HCT116 (cell line): ENCODE results near the gene DYNLT2. TPM values are rescaled to one million over a fixed set of nuclear protein-coding genes. Genes with fewer than 3 reads are reported as not detected.

Experiments
- ATAC-seq: fragments of 200-7000 bp; cut with Tn5 transposase; 2 replicates; pipeline ENCODE4 v1.9.1; 2020; ENCODE audit warnings: mild to moderate bottlenecking, moderate library complexity
- BruUV-seq: library from RNA; stranded (reverse); fragments of 400-500 nt; replicated peaks from 2 replicates; lab custom pipeline; 2021; lab: Mats Ljungman, UMichigan
- CTCF ChIA-PET: fragments of 300-600 bp; sonication (Branson Sonifier 250); formaldehyde crosslinking; loops from one replicate; lab custom pipeline; 2021; ENCODE audit warnings: antibody characterized with exemption; lab: Charles Lee
- POLR2A ChIA-PET: fragments of 300-600, 350-600 bp; sonication (Branson Sonifier 250); formaldehyde crosslinking; loops from one replicate; lab custom pipeline; 2021; ENCODE audit warnings: antibody characterized with exemption; lab: Charles Lee
- RAD21 ChIA-PET, 2 experiments: fragments of 300-600 bp; sonication (Branson Sonifier 250); formaldehyde crosslinking; loops; one replicate each; lab custom pipeline; 2023; ENCODE audit warnings: low total read pairs in 2 of 2; ENCODE audit not compliant: uncharacterized antibody in 2 of 2, unreplicated experiment in 2 of 2, low non-redundant PET in 1 of 2; lab: Charles Lee
- DNase-seq: peaks from one replicate; pipeline ENCODE4 v3.0.0-alpha.2; 2010; ENCODE audit warnings: low read depth, low spot score
- H2AFZ ChIP-seq: fragments of 200-600 bp; shearing (Covaris generic), sonication (generic); 2 replicates; pipeline ENCODE4 v1.6.1; 2017; ENCODE audit warnings: low read depth, mixed run types, mixed read lengths, antibody characterized with exemption, low read length; ENCODE audit not compliant: poor library complexity, severe bottlenecking
- H3K27ac ChIP-seq: 2 replicates; pipeline ENCODE4 v1.5.1; 2012; ENCODE audit warnings: low read depth, low read length
- H3K27me3 ChIP-seq: fragments of 200-600 bp; sonication (generic); 2 replicates; pipeline ENCODE4 v1.6.1; 2016; ENCODE audit warnings: mixed run types, low read length, mixed read lengths; ENCODE audit not compliant: insufficient read depth
- H3K36me3 ChIP-seq, 2 experiments: fragments of 200-500 bp in 1 of 2; fragments of 200-600 bp in 1 of 2; sonication (Bioruptor generic) in 1 of 2; sonication (generic) in 1 of 2; 2 replicates each; pipeline versions ENCODE4 v1.5.1 to v1.6.1; 2014 to 2016; ENCODE audit warnings: low read length in 2 of 2, inconsistent platforms in 1 of 2, mixed read lengths in 1 of 2, mixed run types in 1 of 2; ENCODE audit not compliant: insufficient read depth in 2 of 2, control insufficient read depth in 1 of 2
- H3K4me1 ChIP-seq, 2 experiments: fragments of 200-600 bp in 1 of 2; sonication (generic) in 1 of 2; 2 replicates each; pipeline versions ENCODE4 v1.5.1 to v1.6.1; 2012 to 2017; ENCODE audit warnings: low read length in 2 of 2, inconsistent platforms in 1 of 2, mild to moderate bottlenecking in 1 of 2, mixed read lengths in 1 of 2, mixed run types in 1 of 2, moderate library complexity in 1 of 2; ENCODE audit not compliant: insufficient read depth in 2 of 2, control insufficient read depth in 1 of 2
- H3K4me2 ChIP-seq: fragments of 200-600 bp; sonication (generic); 2 replicates; pipeline ENCODE4 v1.6.1; 2017; ENCODE audit warnings: mixed run types, low read length, mixed read lengths
- H3K4me3 ChIP-seq, 2 experiments: fragments of 200-600 bp in 1 of 2; sonication (generic) in 1 of 2; replicated peaks in 1 of 2; 2 replicates each; pipeline ENCODE4 v1.5.1; 2011 to 2016; ENCODE audit warnings: low read length in 2 of 2, control low read depth in 1 of 2, low read depth in 1 of 2, mild to moderate bottlenecking in 1 of 2, mixed read lengths in 1 of 2, mixed run types in 1 of 2
- H3K79me2 ChIP-seq: fragments of 200-600 bp; sonication (generic); 2 replicates; pipeline ENCODE4 v1.6.1; 2017; ENCODE audit warnings: mild to moderate bottlenecking, mixed run types, low read length, moderate library complexity, mixed read lengths; ENCODE audit not compliant: insufficient read depth
- H3K9ac ChIP-seq: fragments of 200-600 bp; sonication (generic); 2 replicates; pipeline ENCODE4 v1.6.1; 2016; ENCODE audit warnings: low read length, mixed read lengths
- H3K9me2 ChIP-seq: fragments of 200-600 bp; sonication (generic), shearing (Covaris generic); 2 replicates; pipeline ENCODE4 v1.6.1; 2017; ENCODE audit warnings: mixed run types, mild to moderate bottlenecking, moderate library complexity; ENCODE audit not compliant: insufficient read depth
- H3K9me3 ChIP-seq, 2 experiments: fragments of 200-500 bp in 1 of 2; fragments of 200-600 bp in 1 of 2; sonication (Bioruptor generic) in 1 of 2; sonication (generic) in 1 of 2; 2 replicates each; pipeline ENCODE4 v1.6.1; 2014 to 2017; ENCODE audit warnings: low read length in 2 of 2, mixed read lengths in 2 of 2, inconsistent platforms in 1 of 2, low read depth in 1 of 2, mild to moderate bottlenecking in 1 of 2, mixed run types in 1 of 2, moderate library complexity in 1 of 2; ENCODE audit not compliant: control insufficient read depth in 1 of 2, insufficient read depth in 1 of 2
- H4K20me1 ChIP-seq: fragments of 200-600 bp; sonication (generic), shearing (Covaris generic); 2 replicates; pipeline ENCODE4 v1.6.1; 2017; ENCODE audit warnings: mixed run types, mild to moderate bottlenecking, moderate library complexity; ENCODE audit not compliant: insufficient read depth
- ATF3 ChIP-seq: IDR thresholded peaks from 2 replicates; pipeline ENCODE4 v1.6.1; 2012
- CBX3 ChIP-seq: IDR thresholded peaks from 2 replicates; pipeline ENCODE4 v1.6.1; 2012; ENCODE audit warnings: low read depth
- CEBPB ChIP-seq: IDR thresholded peaks from 2 replicates; pipeline ENCODE4 v1.6.1; 2012; ENCODE audit warnings: low read depth
- EZH2 ChIP-seq: fragments of 200-600 bp; sonication (generic); IDR thresholded peaks from 2 replicates; pipeline ENCODE4 v1.6.1; 2017; ENCODE audit warnings: antibody characterized with exemption, mixed run types
- EZH2phosphoT487 ChIP-seq: fragments of 200-600 bp; IDR thresholded peaks from 2 replicates; pipeline ENCODE4 v1.6.1; 2018; ENCODE audit warnings: antibody characterized with exemption, borderline replicate concordance
- FOSL1 ChIP-seq: IDR thresholded peaks from 2 replicates; pipeline ENCODE4 v1.6.1; 2012; ENCODE audit warnings: low read depth
- JUND ChIP-seq: IDR thresholded peaks from 2 replicates; pipeline ENCODE4 v1.6.1; 2012
- MAX ChIP-seq: IDR thresholded peaks from 2 replicates; pipeline ENCODE4 v1.6.1; 2012
- POLR2A ChIP-seq: IDR thresholded peaks from 2 replicates; pipeline ENCODE4 v1.7.0; 2011; ENCODE audit warnings: borderline replicate concordance; ENCODE audit not compliant: insufficient read depth, insufficient read length; ENCODE audit errors: extremely low read depth
- POLR2AphosphoS5 ChIP-seq: IDR thresholded peaks from 2 replicates; pipeline ENCODE4 v1.6.1; 2011; ENCODE audit warnings: mild to moderate bottlenecking, low read depth, low read length, moderate library complexity
- SRF ChIP-seq: IDR thresholded peaks from 2 replicates; pipeline ENCODE4 v1.6.1; 2012; ENCODE audit warnings: low read depth
- TCF7L2 ChIP-seq: IDR thresholded peaks from 2 replicates; pipeline ENCODE4 v1.7.0; 2011; ENCODE audit warnings: borderline replicate concordance, inconsistent platforms; ENCODE audit not compliant: insufficient read depth, insufficient read length; ENCODE audit errors: extremely low read depth
- YY1 ChIP-seq: IDR thresholded peaks from 2 replicates; pipeline ENCODE4 v1.6.1; 2011; ENCODE audit warnings: low read length, low read depth, moderate library complexity, mild to moderate bottlenecking; ENCODE audit not compliant: insufficient replicate concordance; ENCODE audit errors: extremely low read depth
- ZBTB33 ChIP-seq: IDR thresholded peaks from 2 replicates; pipeline ENCODE4 v1.6.1; 2011; ENCODE audit warnings: mild to moderate bottlenecking, low read length, moderate library complexity; ENCODE audit not compliant: insufficient replicate concordance; ENCODE audit errors: extremely low read depth
- ZFX ChIP-seq: fragments of 450-650 bp; IDR thresholded peaks from 2 replicates; pipeline ENCODE4 v1.6.1; 2017
- ZNF274 ChIP-seq: fragments of 200-500 bp; sonication (Bioruptor generic); IDR thresholded peaks from 2 replicates; pipeline ENCODE4 v1.6.1; 2014; ENCODE audit warnings: mild to moderate bottlenecking, low read depth, low read length, inconsistent platforms
- intact Hi-C: fragments of 100-400 bp; cut with micrococcal nuclease; formaldehyde crosslinking; loops from 2 replicates; pipeline ENCODE4 v1.10.0; 2022
- total RNA-seq: library from RNA; stranded (reverse); gene quantifications from one replicate; pipeline ENCODE4 v1.2.1, GENCODE V29; 2021; ENCODE audit not compliant: unreplicated experiment

DYNLT2 gene
- total RNA-seq, 1 experiment from 2014 or later, result 1.5 TPM

- no TSS peak for BruUV-seq
- Histone ChIP-seq H3K9me3 (no peaks in the 10 kb centered on the region), H3K36me3 (peaks cover 15 to 31% of the 10 kb centered on the region in 2 experiments; a peak in 3 of 4 replicates)
These were observed 11.9 kb upstream of the DYNLT2 start for GRCh38 chr6:169763308-169763707.

GRCh38 chr6:169755162-169755561 lies 3.8 kb upstream of the DYNLT2 start:
- RAD21 ChIA-PET, result no interaction called here
- H3K27ac ChIP-seq, result no peak overlapping the region
- no peak overlapping the region for H3K4me3 ChIP-seq
- ATAC-seq, result no peak
- no peaks in the 10 kb centered on the region for H3K9me3 ChIP-seq
- no peak overlapping the region for H3K4me2 ChIP-seq
- BruUV-seq, result no TSS peak
- no peaks in the 10 kb centered on the region for H4K20me1 ChIP-seq
- TF ChIP-seq ZNF274 (no peak), EZH2phosphoT487 (no peak), ZFX (no peak), ZBTB33 (no peak), CEBPB (no peak), YY1 (no peak), POLR2A (no peak), ATF3 (no peak), EZH2 (no peak), CBX3 (no peak), TCF7L2 (no peak), POLR2AphosphoS5 (no peak), SRF (no peak)
- TF ChIP-seq, all 23 proteins: peak for 0
- peaks cover 19% of the 10 kb centered on the region for H3K79me2 ChIP-seq
- intact Hi-C loops, result no loop called here
- H3K27me3 ChIP-seq, result no peaks in the 10 kb centered on the region
- H3K9ac ChIP-seq, result no peak overlapping the region
- peaks cover 7 to 14% of the 10 kb centered on the region in 2 experiments; a peak in 3 of 4 replicates for H3K4me1 ChIP-seq
- ChIA-PET CTCF (no interaction called here), POLR2A (no interaction called here)
- H3K36me3 ChIP-seq, result peaks cover 0 to 14% of the 10 kb centered on the region in 2 experiments; a peak in 2 of 4 replicates
- DNase-seq, result no peak
- no peak overlapping the region for H2AFZ ChIP-seq
- H3K9me2 ChIP-seq, result no peaks in the 10 kb centered on the region

More at GRCh38 chr6:169763308-169763707, 11.9 kb upstream of the DYNLT2 start:
- H3K9me2 ChIP-seq, result no peaks in the 10 kb centered on the region
- TF ChIP-seq ZFX (no peak), EZH2phosphoT487 (no peak), POLR2AphosphoS5 (no peak), ATF3 (no peak), ZNF274 (no peak), FOSL1 (no peak), JUND (no peak), EZH2 (no peak), MAX (no peak), TCF7L2 (no peak)
- H3K27me3 ChIP-seq, result no peaks in the 10 kb centered on the region
- ChIA-PET CTCF (no interaction called here), RAD21 (no interaction called here), POLR2A (no interaction called here)
- no peaks in the 10 kb centered on the region for H3K79me2 ChIP-seq
- no peak overlapping the region for H3K27ac ChIP-seq
- no peak overlapping the region for H2AFZ ChIP-seq
- ATAC-seq (no peak), DNase-seq (no peak)
- H4K20me1 ChIP-seq, result no peaks in the 10 kb centered on the region
- no peak overlapping the region for H3K4me2 ChIP-seq
- H3K4me3 ChIP-seq, result no peak overlapping the region
- H3K4me1 ChIP-seq, result no peaks in the 10 kb centered on the region
- intact Hi-C loops, result no loop called here
- no peak overlapping the region for H3K9ac ChIP-seq
